IMR-90 (cell line): ENCODE data around the gene CIRBP. TPM values are rescaled to one million over a fixed set of nuclear protein-coding genes. Genes with fewer than 3 reads are reported as not detected.

ENCODE experiments used
- ATAC-seq: fragments of 200-7000 bp; cut with Tn5 transposase; 2 replicates; pipeline ENCODE4 v1.9.1; 2020; ENCODE audit warnings: low read depth, mild to moderate bottlenecking, moderate library complexity
- BruUV-seq: library from RNA; stranded (reverse); fragments of 400-500 nt; replicated peaks from 2 replicates; lab custom pipeline; 2021; lab: Mats Ljungman, UMichigan
- CTCF ChIA-PET: fragments of 300-600 bp; formaldehyde crosslinking; extraction: SDS; loops from one replicate; lab custom pipeline; 2021; ENCODE audit warnings: antibody characterized with exemption; lab: Yijun Ruan, JAX
- POLR2A ChIA-PET: fragments of 300-600 bp; sonication (Branson Sonifier 250); formaldehyde crosslinking; loops from one replicate; lab custom pipeline; 2022; ENCODE audit warnings: antibody characterized with exemption; ENCODE audit not compliant: unreplicated experiment; lab: Charles Lee
- DNase-seq: peaks from one replicate; pipeline ENCODE4 v3.0.0; 2013
- H2AFZ ChIP-seq: replicated peaks from 2 replicates; pipeline ENCODE3; 2013; ENCODE audit warnings: low read length, mild to moderate bottlenecking; ENCODE audit not compliant: poor library complexity
- H2AK5ac ChIP-seq: 2 replicates; pipeline ENCODE4 v1.6.1; 2013; ENCODE audit warnings: low read depth, low read length, inconsistent platforms
- H2AK9ac ChIP-seq: replicated peaks from 2 replicates; pipeline ENCODE3; 2013; ENCODE audit warnings: mild to moderate bottlenecking, low read depth, low read length, moderate library complexity; ENCODE audit not compliant: poor library complexity
- H2BK120ac ChIP-seq: 2 replicates; pipeline ENCODE4 v1.6.1; 2013; ENCODE audit warnings: low read depth, low read length, inconsistent platforms
- H2BK15ac ChIP-seq: 3 replicates; pipeline ENCODE4 v1.6.1; 2013; ENCODE audit warnings: low read depth, low read length, inconsistent platforms
- H2BK20ac ChIP-seq: 2 replicates; pipeline ENCODE4 v1.6.1; 2013; ENCODE audit warnings: low read depth, mild to moderate bottlenecking, inconsistent platforms, low read length, moderate library complexity
- H2BK5ac ChIP-seq: 2 replicates; pipeline ENCODE4 v1.6.1; 2013; ENCODE audit warnings: mild to moderate bottlenecking, low read depth, low read length, inconsistent platforms; ENCODE audit not compliant: poor library complexity, severe bottlenecking
- H3K14ac ChIP-seq: replicated peaks from 2 replicates; pipeline ENCODE4 v1.6.1; 2013; ENCODE audit warnings: low read depth, low read length, inconsistent platforms
- H3K18ac ChIP-seq: 2 replicates; pipeline ENCODE4 v1.6.1; 2013; ENCODE audit warnings: low read depth, low read length, control low read depth
- H3K23ac ChIP-seq: 2 replicates; pipeline ENCODE4 v1.6.1; 2013; ENCODE audit warnings: low read depth, low read length, inconsistent platforms
- H3K27ac ChIP-seq: 2 replicates; pipeline ENCODE4 v1.5.1; 2013; ENCODE audit warnings: mild to moderate bottlenecking, control low read depth, low read length; ENCODE audit not compliant: insufficient read depth
- H3K27me3 ChIP-seq: 2 replicates; pipeline ENCODE4 v1.6.1; 2013; ENCODE audit warnings: low read length; ENCODE audit not compliant: control insufficient read depth, insufficient read depth
- H3K36me3 ChIP-seq: 2 replicates; pipeline ENCODE4 v1.6.1; 2013; ENCODE audit warnings: low read length, mixed read lengths; ENCODE audit not compliant: control insufficient read depth, insufficient read depth
- H3K4ac ChIP-seq: 2 replicates; pipeline ENCODE4 v1.6.1; 2013; ENCODE audit warnings: low read depth, low read length, inconsistent platforms
- H3K4me1 ChIP-seq: 2 replicates; pipeline ENCODE4 v1.6.1; 2013; ENCODE audit warnings: low read length, mixed read lengths; ENCODE audit not compliant: control insufficient read depth, insufficient read depth
- H3K4me2 ChIP-seq: 2 replicates; pipeline ENCODE4 v1.6.1; 2013; ENCODE audit warnings: low read depth, mild to moderate bottlenecking, control low read depth, low read length, moderate library complexity
- H3K4me3 ChIP-seq: 2 replicates; pipeline ENCODE4 v1.5.1; 2013; ENCODE audit warnings: low read depth, mild to moderate bottlenecking, control low read depth, low read length, moderate library complexity; ENCODE audit not compliant: insufficient read depth
- H3K56ac ChIP-seq: 2 replicates; pipeline ENCODE4 v1.6.1; 2013; ENCODE audit warnings: low read length, inconsistent platforms; ENCODE audit not compliant: insufficient read depth; ENCODE audit errors: extremely low read depth
- H3K79me1 ChIP-seq, 2 experiments: 2 replicates each; pipeline ENCODE4 v1.6.1; 2013; ENCODE audit warnings: low read length in 2 of 2, inconsistent platforms in 1 of 2, low read depth in 1 of 2
- H3K9ac ChIP-seq: 2 replicates; pipeline ENCODE4 v1.6.1; 2013; ENCODE audit warnings: low read depth, low read length, control low read depth
- H3K9me1 ChIP-seq: 2 replicates; pipeline ENCODE4 v1.6.1; 2013; ENCODE audit warnings: low read length, inconsistent platforms; ENCODE audit not compliant: insufficient read depth
- H3K9me3 ChIP-seq: 2 replicates; pipeline ENCODE4 v1.6.1; 2013; ENCODE audit warnings: low read length; ENCODE audit not compliant: control insufficient read depth, insufficient read depth
- H4K20me1 ChIP-seq: 2 replicates; pipeline ENCODE4 v1.6.1; 2013; ENCODE audit warnings: low read length, inconsistent platforms; ENCODE audit not compliant: insufficient read depth
- H4K5ac ChIP-seq: 2 replicates; pipeline ENCODE4 v1.6.1; 2013; ENCODE audit warnings: mild to moderate bottlenecking, low read depth, low read length, control low read depth
- H4K8ac ChIP-seq, 2 experiments: 2 replicates each; pipeline ENCODE4 v1.6.1; 2013; ENCODE audit warnings: low read depth in 2 of 2, low read length in 2 of 2, control low read depth in 1 of 2, inconsistent platforms in 1 of 2
- H4K91ac ChIP-seq: 2 replicates; pipeline ENCODE4 v1.6.1; 2013; ENCODE audit warnings: low read depth, low read length, inconsistent platforms; ENCODE audit not compliant: insufficient read depth
- BHLHE40 ChIP-seq: fragments of 150-350 bp; IDR thresholded peaks from 2 replicates; pipeline ENCODE4 v1.6.1; 2016; ENCODE audit warnings: mild to moderate bottlenecking, low read depth, low read length
- CEBPB ChIP-seq: IDR thresholded peaks from 2 replicates; pipeline ENCODE4 v1.6.1; 2012; ENCODE audit warnings: low read depth, low read length, improper control_type of control experiment
- CHD1 ChIP-seq: IDR thresholded peaks from 2 replicates; pipeline ENCODE4 v1.6.1; 2012; ENCODE audit warnings: low read depth, low read length, improper control_type of control experiment
- CTCF ChIP-seq: conservative IDR thresholded peaks from 2 replicates; pipeline ENCODE4 v1.5.1; 2012; ENCODE audit warnings: mild to moderate bottlenecking, low read depth, low read length, improper control_type of control experiment
- ELK1 ChIP-seq: fragments of 150-350 bp; IDR thresholded peaks from 2 replicates; pipeline ENCODE4 v1.6.1; 2016; ENCODE audit warnings: low read depth, mild to moderate bottlenecking, low read length, moderate library complexity, borderline replicate concordance
- FOS ChIP-seq: fragments of 150-350 bp; IDR thresholded peaks from 2 replicates; pipeline ENCODE4 v1.6.1; 2016; ENCODE audit warnings: low read depth, low read length
- MAFK ChIP-seq: IDR thresholded peaks from 2 replicates; pipeline ENCODE4 v1.6.1; 2012; ENCODE audit warnings: low read depth, low read length, improper control_type of control experiment
- POLR2A ChIP-seq: IDR thresholded peaks from 2 replicates; pipeline ENCODE4 v1.6.1; 2012; ENCODE audit warnings: mild to moderate bottlenecking, low read depth, low read length
- RCOR1 ChIP-seq: IDR thresholded peaks from 2 replicates; pipeline ENCODE4 v1.6.1; 2012; ENCODE audit warnings: mild to moderate bottlenecking, low read length, improper control_type of control experiment; ENCODE audit not compliant: insufficient replicate concordance
- SMC3 ChIP-seq: fragments of 150-350 bp; IDR thresholded peaks from 2 replicates; pipeline ENCODE4 v1.6.1; 2016; ENCODE audit warnings: low read depth, mild to moderate bottlenecking, antibody characterized with exemption, low read length, moderate library complexity
- USF2 ChIP-seq: fragments of 150-350 bp; IDR thresholded peaks from 2 replicates; pipeline ENCODE4 v1.6.1; 2017; ENCODE audit warnings: mild to moderate bottlenecking, antibody characterized with exemption, low read length, low read depth
- WGBS, 2 experiments: methylation state at CpG; one replicate each; pipeline versions ENCODE4 v1.1.5 to v1.1.7; 2013; ENCODE audit warnings: missing lambda C conversion rate in 2 of 2; ENCODE audit not compliant: insufficient read length in 1 of 2; ENCODE audit errors: extremely low coverage in 2 of 2; 5-methylcytosine and 5-hydroxymethylcytosine counted together
- dilution Hi-C: fragments of 300-500 bp; cut with HindIII; formaldehyde crosslinking; loops from one replicate; pipeline ENCODE4 v1.14.3; 2018; ENCODE audit warnings: low sequenced_read_pairs; ENCODE audit not compliant: unreplicated experiment
- in situ Hi-C: fragments of 300-500 bp; cut with MboI; formaldehyde crosslinking; loops from 3 replicates; pipeline ENCODE4 v1.14.3; 2019; ENCODE audit warnings: low sequenced_read_pairs, inconsistent platforms, mixed read lengths
- intact Hi-C: fragments of 100-400 bp; cut with micrococcal nuclease; formaldehyde crosslinking; loops from 2 replicates; pipeline ENCODE4 v1.10.0; 2022
- polyA plus RNA-seq, 3 experiments: library from polyadenylated mRNA; depleted of rRNA; stranded (reverse); fragments of >200 nt; gene quantifications; 2 replicates each; pipeline ENCODE4 v1.2.3, GENCODE V29; 2012; ENCODE audit warnings: low replicate concordance in 1 of 3
- total RNA-seq: library from RNA; depleted of rRNA; stranded (reverse); fragments of >200 nt; gene quantifications from 2 replicates; pipeline ENCODE4 v1.2.3, GENCODE V29; 2012

Gene CIRBP
- total and polyA plus RNA-seq, 2 of the 4 experiments (the other 2 are of a cell fraction): 299 to 542 TPM

- TF ChIP-seq ELK1: no peak
- no peak for TF ChIP-seq SMC3
These were observed 20.9 kb upstream of the CIRBP start, which contains the start of gene MIDN (continued) for GRCh38 chr19:1248139-1248785.

- BruUV-seq: TSS peak; percentile 40
- Histone ChIP-seq H3K4me3 (peak overlapping the region; percentile 93), H2BK5ac (peak overlapping the region; percentile 97), H2AK5ac (peak overlapping the region; percentile 98), H3K23ac (peak overlapping the region; percentile 78), H2BK120ac (peak overlapping the region; percentile 94; the same call in 1 of the 2 replicates), H3K4ac (peak overlapping the region; percentile 95), H3K27me3 (no peaks in the 10 kb centered on the region), H2BK20ac (no peak overlapping the region), H4K5ac (no peak overlapping the region), H2AFZ (peak overlapping the region; percentile 94), H3K18ac (peak overlapping the region; percentile 20; the same call in 1 of the 2 replicates), H3K14ac (peak overlapping the region; percentile 98), H2BK15ac (no peak overlapping the region), H3K79me1 (peaks cover 0 to 36% of the 10 kb centered on the region in 2 experiments; a peak in 2 of 4 replicates), H4K91ac (peak overlapping the region; percentile 81), H3K36me3 (peaks cover 24% of the 10 kb centered on the region), H2AK9ac (peak overlapping the region; percentile 100), H4K20me1 (peaks cover 58% of the 10 kb centered on the region), H3K9me1 (no peaks in the 10 kb centered on the region), H3K56ac (peak overlapping the region; percentile 90), H3K4me1 (peaks cover 16% of the 10 kb centered on the region), H3K27ac (peak overlapping the region; percentile 98), H3K9me3 (no peaks in the 10 kb centered on the region), H3K9ac (peak overlapping the region; percentile 94), H4K8ac (peak overlapping the region in 1 of 2 experiments; percentile 82; a peak in 1 of 4 replicates), H3K4me2 (no peak overlapping the region; the same call in 1 of the 2 replicates)
- dilution Hi-C loops (no loop called here), in situ Hi-C loops (no loop called here), intact Hi-C loops (loop anchor here (1.0 kb wide), 2 partner anchors 17 to 20 kb away; partner anchors contain the start of gene CIRBP)
- WGBS, 2 experiments: no CpG with 5 or more reads among the region's 74 CpGs
- POLR2A ChIA-PET: interaction anchor here (1.0 kb wide), 1 partner anchor 20 kb away, joined by 3 read pairs; no protein-coding TSS in a partner anchor
- CTCF ChIA-PET: no interaction called here
- peak; percentile 28 for ATAC-seq
- DNase-seq: peak; percentile 70
- TF ChIP-seq BHLHE40 (no peak), MAFK (no peak), CTCF (peak; percentile 79), USF2 (no peak), FOS (peak; percentile 60), POLR2A (peak; percentile 69), CHD1 (no peak; the same call in 1 of the 2 replicates), SMC3 (0 out of 2 replicates have a peak, but pooled peaks have one; percentile 5), RCOR1 (no peak), CEBPB (no peak)
These were observed 20.3 kb upstream of the CIRBP start for GRCh38 chr19:1248786-1249297.
